ENCODE measurements around the gene C3orf52. TPM values are rescaled to one million over a fixed set of nuclear protein-coding genes. Genes with fewer than 3 reads are reported as not detected.

The C3orf52 gene
- total and polyA plus RNA-seq, 2 donors (not counting 1 experiment from before 2014, with no cell fraction given): 0.18 to 3.9 TPM

DNA sequence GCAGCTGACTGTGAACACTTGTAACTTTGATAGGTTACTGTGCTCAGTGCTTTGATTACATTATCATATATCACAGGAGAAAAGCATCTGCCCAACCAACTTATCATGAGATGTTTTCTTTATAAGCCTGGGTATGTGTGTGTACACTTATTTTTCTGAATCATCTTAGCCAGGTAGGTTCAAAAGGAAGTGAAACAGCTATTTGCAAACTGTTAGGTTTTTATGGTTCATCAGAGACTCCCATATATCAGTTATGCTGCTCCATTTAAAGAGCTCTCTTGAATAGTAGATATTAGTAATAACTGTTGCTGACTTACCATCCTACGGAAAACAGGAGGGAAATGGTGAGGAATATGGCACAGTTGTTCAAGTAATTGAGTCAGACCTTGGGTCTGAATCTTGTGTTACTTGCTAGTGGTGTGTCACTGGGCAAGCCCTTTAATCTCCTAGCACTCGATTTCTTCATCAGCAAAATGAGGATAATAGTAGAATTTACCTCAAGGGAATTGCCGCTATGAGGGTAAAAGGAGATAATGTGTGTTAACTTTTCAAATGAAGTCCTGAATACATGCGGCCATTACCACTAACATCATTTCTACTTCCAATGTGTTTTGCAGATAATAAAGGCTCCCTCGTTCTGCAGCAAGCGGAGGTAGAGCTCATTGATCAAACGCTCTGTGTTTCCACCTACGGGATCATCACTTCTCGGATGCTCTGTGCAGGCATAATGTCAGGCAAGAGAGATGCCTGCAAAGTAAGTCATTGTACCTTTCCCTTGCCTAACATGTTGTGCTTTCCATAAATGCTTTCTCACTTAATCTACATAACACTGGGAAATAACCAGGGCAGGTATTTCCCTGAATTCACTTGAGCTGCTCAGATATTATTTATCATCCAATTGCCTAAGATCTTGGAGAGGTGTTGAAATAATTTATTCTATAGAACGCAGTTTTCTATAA lies 7.8 kb upstream of the C3orf52 start:
- Histone ChIP-seq H3K27me3 (replicated peaks in 1 of 4; ENCODE audit: control extremely low read depth in 1 of 4, control insufficient read depth in 3 of 4, insufficient read depth in 4 of 4, low read length in 3 of 4) (peaks cover 0 to 10% (median 2%) of the 10 kb centered on the region in 4 experiments), H2AFZ (ENCODE audit: insufficient read depth, low read depth, low read length, poor library complexity, severe bottlenecking) (no peak overlapping the region), H3K4me3 (ENCODE audit: control extremely low read depth in 1 of 5, extremely low read depth in 1 of 5, insufficient read depth in 1 of 5, low read depth in 2 of 5, low read length in 4 of 5) (no peak overlapping the region), H4K20me1 (ENCODE audit: control insufficient read depth, insufficient read depth, low read length, poor library complexity, severe bottlenecking) (no peaks in the 10 kb centered on the region), H3K9me3 (ENCODE audit: control extremely low read depth in 1 of 3, control insufficient read depth in 2 of 3, insufficient read depth in 1 of 3, low read length in 2 of 3) (no peaks in the 10 kb centered on the region), H3K9ac (ENCODE audit: low read length) (no peak overlapping the region), H3K36me3 (replicated peaks in 1 of 2; ENCODE audit: control extremely low read depth in 1 of 2, control insufficient read depth in 1 of 2, extremely low read depth in 1 of 2, insufficient read depth in 2 of 2, low read length in 1 of 2) (no peaks in the 10 kb centered on the region), H3K27ac (ENCODE audit: low read length in 2 of 2) (no peak overlapping the region), H3K4me1 (ENCODE audit: control insufficient read depth in 2 of 2, insufficient read depth in 2 of 2, low read length in 2 of 2) (no peaks in the 10 kb centered on the region), H3K4me2 (replicated peaks; ENCODE audit: low read depth, low read length, poor library complexity, severe bottlenecking) (no peak overlapping the region), H3K79me2 (ENCODE audit: control insufficient read depth, insufficient read depth, low read length) (no peaks in the 10 kb centered on the region)
- intact Hi-C loops (cut with micrococcal nuclease): no loop called here
- ATAC-seq (ENCODE audit: low read depth) (no peak), DNase-seq (no peak)
- POLR2A ChIA-PET: no interaction called here
- peaks cover 26% of the 10 kb centered on the region for H3K27me3 Mint-ChIP-seq
- WGBS (ENCODE audit: insufficient coverage): 94% methylated on average over 7 of the region's 10 CpGs
- no peak overlapping the region for H3K4me3 Mint-ChIP-seq
- H3K4me1 Mint-ChIP-seq: peaks cover 6% of the 10 kb centered on the region
- no peaks in the 10 kb centered on the region for H3K9me3 Mint-ChIP-seq (ENCODE audit: insufficient read depth)
- CTCF ChIA-PET: no interaction called here
- no peak overlapping the region for H3K27ac Mint-ChIP-seq
- TF ChIP-seq EZH2 (IDR thresholded peaks at IDR 0.05; ENCODE audit: borderline replicate concordance, insufficient read depth, low read depth, low read length, poor library complexity, severe bottlenecking): no peak
- TF ChIP-seq, protein P1, sequence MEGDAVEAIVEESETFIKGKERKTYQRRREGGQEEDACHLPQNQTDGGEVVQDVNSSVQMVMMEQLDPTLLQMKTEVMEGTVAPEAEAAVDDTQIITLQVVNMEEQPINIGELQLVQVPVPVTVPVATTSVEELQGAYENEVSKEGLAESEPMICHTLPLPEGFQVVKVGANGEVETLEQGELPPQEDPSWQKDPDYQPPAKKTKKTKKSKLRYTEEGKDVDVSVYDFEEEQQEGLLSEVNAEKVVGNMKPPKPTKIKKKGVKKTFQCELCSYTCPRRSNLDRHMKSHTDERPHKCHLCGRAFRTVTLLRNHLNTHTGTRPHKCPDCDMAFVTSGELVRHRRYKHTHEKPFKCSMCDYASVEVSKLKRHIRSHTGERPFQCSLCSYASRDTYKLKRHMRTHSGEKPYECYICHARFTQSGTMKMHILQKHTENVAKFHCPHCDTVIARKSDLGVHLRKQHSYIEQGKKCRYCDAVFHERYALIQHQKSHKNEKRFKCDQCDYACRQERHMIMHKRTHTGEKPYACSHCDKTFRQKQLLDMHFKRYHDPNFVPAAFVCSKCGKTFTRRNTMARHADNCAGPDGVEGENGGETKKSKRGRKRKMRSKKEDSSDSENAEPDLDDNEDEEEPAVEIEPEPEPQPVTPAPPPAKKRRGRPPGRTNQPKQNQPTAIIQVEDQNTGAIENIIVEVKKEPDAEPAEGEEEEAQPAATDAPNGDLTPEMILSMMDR (IDR thresholded peaks at IDR 0.05): no peak

DNA sequence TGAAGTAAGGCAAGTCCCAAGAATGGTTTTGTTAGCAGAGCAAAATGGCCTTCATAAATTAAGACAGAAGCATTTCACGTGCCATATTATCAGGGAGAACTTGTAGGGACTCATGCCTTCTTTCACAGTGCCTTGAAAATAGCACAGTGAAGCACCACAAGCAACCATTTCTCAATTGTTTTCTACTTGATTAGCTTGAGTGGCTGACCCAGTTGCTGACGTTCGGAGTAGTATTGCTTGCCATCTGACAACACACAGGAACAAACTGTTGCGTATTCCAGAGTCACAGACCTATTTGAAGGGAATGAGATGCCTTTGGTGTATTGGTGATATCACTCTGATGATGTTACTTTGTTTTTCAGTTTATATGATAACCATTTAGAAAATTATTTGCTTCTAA lies 3.0 kb upstream of the C3orf52 start:
- Mint-ChIP-seq H3K27me3 (peaks cover 20% of the 10 kb centered on the region), H3K9me3 (ENCODE audit: insufficient read depth) (no peaks in the 10 kb centered on the region), H3K4me1 (peaks cover 17% of the 10 kb centered on the region), H3K27ac (no peak overlapping the region), H3K4me3 (no peak overlapping the region)
- Histone ChIP-seq H3K36me3 (replicated peaks in 1 of 2; ENCODE audit: control extremely low read depth in 1 of 2, control insufficient read depth in 1 of 2, extremely low read depth in 1 of 2, insufficient read depth in 2 of 2, low read length in 1 of 2) (no peaks in the 10 kb centered on the region), H2AFZ (ENCODE audit: insufficient read depth, low read depth, low read length, poor library complexity, severe bottlenecking) (no peak overlapping the region), H3K9me3 (ENCODE audit: control extremely low read depth in 1 of 3, control insufficient read depth in 2 of 3, insufficient read depth in 1 of 3, low read length in 2 of 3) (peaks cover 0 to 9% (median 0%) of the 10 kb centered on the region in 3 donors), H3K27ac (ENCODE audit: low read length in 2 of 2) (no peak overlapping the region), H3K4me2 (replicated peaks; ENCODE audit: low read depth, low read length, poor library complexity, severe bottlenecking) (no peak overlapping the region), H3K9ac (ENCODE audit: low read length) (no peak overlapping the region), H3K4me1 (ENCODE audit: control insufficient read depth in 2 of 2, insufficient read depth in 2 of 2, low read length in 2 of 2) (peaks cover 8 to 17% of the 10 kb centered on the region in 2 donors), H3K4me3 (ENCODE audit: control extremely low read depth in 1 of 5, extremely low read depth in 1 of 5, insufficient read depth in 1 of 5, low read depth in 2 of 5, low read length in 4 of 5) (no peak overlapping the region), H3K79me2 (ENCODE audit: control insufficient read depth, insufficient read depth, low read length) (no peaks in the 10 kb centered on the region), H4K20me1 (ENCODE audit: control insufficient read depth, insufficient read depth, low read length, poor library complexity, severe bottlenecking) (no peaks in the 10 kb centered on the region), H3K27me3 (replicated peaks in 1 of 4; ENCODE audit: control extremely low read depth in 1 of 4, control insufficient read depth in 3 of 4, insufficient read depth in 4 of 4, low read length in 3 of 4) (peaks cover 0 to 32% (median 18%) of the 10 kb centered on the region in 4 experiments)
- POLR2A ChIA-PET: no interaction called here
- DNase-seq: no peak
- 96% methylated on average over 3 of the region's 4 CpGs for WGBS (ENCODE audit: insufficient coverage)
- intact Hi-C loops (cut with micrococcal nuclease): no loop called here
- CTCF ChIA-PET: no interaction called here
- TF ChIP-seq, protein P1 (IDR thresholded peaks at IDR 0.05): no peak
- TF ChIP-seq EZH2 (IDR thresholded peaks at IDR 0.05; ENCODE audit: borderline replicate concordance, insufficient read depth, low read depth, low read length, poor library complexity, severe bottlenecking): no peak
- ATAC-seq (ENCODE audit: low read depth): no peak

All from B cell (primary cell).